PFSK-1 (cell line): ENCODE data around the gene HDAC7.

Source experiments
- FOXP2 ChIP-seq: optimal IDR thresholded peaks from 2 replicates; pipeline ENCODE3; 2011; ENCODE audit warnings: borderline replicate concordance, control low read depth, inconsistent platforms; ENCODE audit not compliant: insufficient read depth; ENCODE audit errors: extremely low read length, extremely low read depth
- POLR2AphosphoS5 ChIP-seq: IDR thresholded peaks from 2 replicates; pipeline ENCODE4 v1.6.1; 2012; ENCODE audit warnings: low read depth, mild to moderate bottlenecking, control low read depth, low read length, moderate library complexity
- SIN3A ChIP-seq: IDR thresholded peaks from 2 replicates; pipeline ENCODE4 v1.6.1; 2012; ENCODE audit warnings: mild to moderate bottlenecking, low read length, moderate library complexity, borderline replicate concordance; ENCODE audit not compliant: insufficient read depth
- TAF1 ChIP-seq: IDR thresholded peaks from 2 replicates; pipeline ENCODE4 v1.6.1; 2012; ENCODE audit warnings: low read length, control low read depth, borderline replicate concordance; ENCODE audit not compliant: insufficient read depth
- TF ChIP-seq, protein P1 (sequence below), 2 experiments: IDR thresholded peaks; 2 replicates each; pipeline versions ENCODE4 v1.6.1 to v1.8.0; 2011 to 2012; ENCODE audit warnings: low read depth in 2 of 2, low read length in 2 of 2, control low read depth in 1 of 2, inconsistent platforms in 1 of 2, mild to moderate bottlenecking in 1 of 2, moderate library complexity in 1 of 2; ENCODE audit not compliant: insufficient read depth in 1 of 2

The HDAC7 gene

DNA sequence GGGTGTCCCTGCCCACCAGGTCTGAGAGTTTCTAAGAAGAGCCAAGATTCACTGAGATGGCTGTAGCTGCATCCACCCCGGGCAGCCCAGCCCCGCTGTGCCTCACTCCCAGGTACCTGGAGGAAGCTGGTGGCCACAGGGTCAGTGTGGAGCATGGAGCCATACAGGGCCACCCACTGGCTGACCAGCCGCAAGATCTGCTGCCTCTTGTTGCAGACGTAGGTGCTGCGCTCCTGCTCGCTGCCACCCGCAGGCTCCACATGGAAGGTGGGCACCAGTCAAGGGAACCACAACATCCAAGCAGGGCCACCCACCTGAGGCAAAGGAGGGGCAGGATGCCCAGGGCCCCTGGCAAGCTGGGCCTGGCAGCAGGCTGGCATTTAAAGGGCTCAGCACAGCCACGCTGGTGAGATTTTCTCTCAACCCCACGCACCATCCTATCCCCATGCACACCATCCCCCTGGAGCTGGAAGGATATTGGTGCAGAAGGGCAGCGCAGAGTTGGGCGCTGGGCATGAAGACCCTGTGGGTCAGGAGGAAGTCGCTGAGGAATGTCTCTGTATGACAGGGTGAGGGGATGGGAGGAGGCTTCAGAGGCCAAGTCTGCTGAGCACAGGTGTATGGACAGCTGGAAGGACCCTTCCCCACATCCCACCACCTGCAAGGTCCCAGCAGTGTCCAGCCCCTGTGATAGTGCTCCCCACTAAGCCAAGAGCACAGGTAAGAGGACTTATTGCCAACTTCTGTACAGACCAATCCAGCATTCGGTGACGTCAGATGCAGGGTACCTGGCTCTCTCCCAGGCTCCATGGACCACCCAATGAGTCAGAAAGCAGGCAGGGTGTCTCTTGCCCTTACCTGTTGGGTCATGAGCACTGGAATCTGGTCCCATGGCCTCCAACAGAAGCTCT, 71.9 kb downstream of the HDAC7 start:
- TF ChIP-seq POLR2AphosphoS5, result no peak
- no peak for TF ChIP-seq TAF1
- TF ChIP-seq FOXP2, result no peak
- TF ChIP-seq, protein P1, sequence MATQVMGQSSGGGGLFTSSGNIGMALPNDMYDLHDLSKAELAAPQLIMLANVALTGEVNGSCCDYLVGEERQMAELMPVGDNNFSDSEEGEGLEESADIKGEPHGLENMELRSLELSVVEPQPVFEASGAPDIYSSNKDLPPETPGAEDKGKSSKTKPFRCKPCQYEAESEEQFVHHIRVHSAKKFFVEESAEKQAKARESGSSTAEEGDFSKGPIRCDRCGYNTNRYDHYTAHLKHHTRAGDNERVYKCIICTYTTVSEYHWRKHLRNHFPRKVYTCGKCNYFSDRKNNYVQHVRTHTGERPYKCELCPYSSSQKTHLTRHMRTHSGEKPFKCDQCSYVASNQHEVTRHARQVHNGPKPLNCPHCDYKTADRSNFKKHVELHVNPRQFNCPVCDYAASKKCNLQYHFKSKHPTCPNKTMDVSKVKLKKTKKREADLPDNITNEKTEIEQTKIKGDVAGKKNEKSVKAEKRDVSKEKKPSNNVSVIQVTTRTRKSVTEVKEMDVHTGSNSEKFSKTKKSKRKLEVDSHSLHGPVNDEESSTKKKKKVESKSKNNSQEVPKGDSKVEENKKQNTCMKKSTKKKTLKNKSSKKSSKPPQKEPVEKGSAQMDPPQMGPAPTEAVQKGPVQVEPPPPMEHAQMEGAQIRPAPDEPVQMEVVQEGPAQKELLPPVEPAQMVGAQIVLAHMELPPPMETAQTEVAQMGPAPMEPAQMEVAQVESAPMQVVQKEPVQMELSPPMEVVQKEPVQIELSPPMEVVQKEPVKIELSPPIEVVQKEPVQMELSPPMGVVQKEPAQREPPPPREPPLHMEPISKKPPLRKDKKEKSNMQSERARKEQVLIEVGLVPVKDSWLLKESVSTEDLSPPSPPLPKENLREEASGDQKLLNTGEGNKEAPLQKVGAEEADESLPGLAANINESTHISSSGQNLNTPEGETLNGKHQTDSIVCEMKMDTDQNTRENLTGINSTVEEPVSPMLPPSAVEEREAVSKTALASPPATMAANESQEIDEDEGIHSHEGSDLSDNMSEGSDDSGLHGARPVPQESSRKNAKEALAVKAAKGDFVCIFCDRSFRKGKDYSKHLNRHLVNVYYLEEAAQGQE (IDR thresholded peaks at IDR 0.05; ENCODE audit: insufficient read depth in 1 of 2, low read depth in 2 of 2, low read length in 2 of 2), result no peak
- TF ChIP-seq SIN3A, result no peak

DNA sequence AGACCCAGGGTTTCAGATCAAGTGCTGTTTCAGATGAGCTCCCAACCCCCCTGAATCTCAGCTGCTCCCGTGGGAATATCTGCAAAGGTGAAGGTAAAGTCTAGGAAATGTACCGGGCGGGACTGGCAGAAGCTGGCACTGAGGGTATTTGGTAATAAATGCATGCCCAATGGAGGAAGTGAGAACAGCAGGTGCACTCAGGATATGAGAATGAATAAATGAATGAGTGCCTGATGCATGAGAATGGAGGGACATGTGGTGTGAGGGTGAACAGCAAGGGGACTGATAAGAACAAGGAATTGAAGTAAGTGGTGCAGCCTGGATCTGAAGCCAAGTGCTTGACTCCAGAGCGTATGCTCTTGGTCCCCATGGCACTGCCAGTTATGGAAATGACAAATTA, 72.6 kb downstream of the HDAC7 start:
- no peak for TF ChIP-seq FOXP2
- TF ChIP-seq, protein P1 (IDR thresholded peaks at IDR 0.05; ENCODE audit: insufficient read depth in 1 of 2, low read depth in 2 of 2, low read length in 2 of 2), result no peak
- TF ChIP-seq TAF1, result no peak
- no peak for TF ChIP-seq POLR2AphosphoS5
- TF ChIP-seq SIN3A, result no peak

DNA sequence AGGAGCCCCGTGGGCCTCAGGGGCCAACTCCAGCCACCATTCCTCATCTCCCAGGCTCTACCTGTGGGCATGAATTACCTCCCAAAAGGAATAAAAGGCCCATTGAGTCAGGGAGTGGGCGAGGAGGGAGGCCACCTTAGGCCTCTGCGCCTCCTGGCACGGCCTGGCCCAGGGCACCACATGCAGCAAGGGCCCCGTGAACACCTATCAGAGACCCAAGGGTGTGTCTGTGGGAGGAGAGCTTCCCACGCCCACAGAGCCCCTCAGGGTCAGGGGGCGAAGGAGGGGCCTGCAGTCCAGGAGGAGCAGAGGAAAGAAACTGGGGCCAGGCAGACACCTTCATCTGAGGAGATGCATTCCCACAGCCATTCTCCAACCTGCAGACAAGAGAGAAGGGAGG, 73.2 kb downstream of the HDAC7 start:
- TF ChIP-seq, protein P1 (IDR thresholded peaks at IDR 0.05; ENCODE audit: insufficient read depth in 1 of 2, low read depth in 2 of 2, low read length in 2 of 2), result no peak
- TF ChIP-seq TAF1 (no peak), SIN3A (no peak), POLR2AphosphoS5 (no peak), FOXP2 (no peak)

DNA sequence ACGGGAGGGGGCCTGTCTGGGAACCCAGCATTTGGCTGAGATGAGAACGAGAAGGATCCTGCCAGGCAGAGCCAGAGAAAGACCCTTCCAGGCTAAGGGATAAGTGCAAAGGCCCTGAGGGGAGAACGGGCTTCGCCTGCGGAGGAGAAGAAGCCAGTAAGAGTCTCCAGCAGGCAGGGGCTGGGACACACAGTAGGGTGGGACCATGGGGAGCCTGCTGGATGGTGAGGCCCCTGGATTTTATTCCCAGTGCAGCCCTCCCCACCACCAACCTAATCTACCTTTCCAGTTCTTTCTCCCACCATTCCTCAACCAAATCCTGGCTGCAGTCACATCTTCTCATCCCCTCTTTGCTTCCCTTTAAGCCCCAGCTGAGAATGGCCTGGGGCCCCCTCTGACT, 73.6 kb downstream of the HDAC7 start:
- no peak for TF ChIP-seq SIN3A
- TF ChIP-seq, protein P1 (IDR thresholded peaks at IDR 0.05; ENCODE audit: insufficient read depth in 1 of 2, low read depth in 2 of 2, low read length in 2 of 2), result no peak
- no peak for TF ChIP-seq TAF1
- no peak for TF ChIP-seq POLR2AphosphoS5
- no peak for TF ChIP-seq FOXP2
